Fibroblast of lung (primary cell): ENCODE data around the gene MCM3AP.

Source experiments
- EZH2 ChIP-seq: IDR thresholded peaks from 2 replicates; pipeline ENCODE4 v1.5.1; 2012; ENCODE audit warnings: low read length, control low read depth, mild to moderate bottlenecking; ENCODE audit errors: missing control alignments
- TF ChIP-seq, protein P1 (sequence below), 2 donors: IDR thresholded peaks in 1 of 2; conservative IDR thresholded peaks in 1 of 2; 1 replicate in 1 of 2; 2 replicates in 1 of 2; pipeline ENCODE4 v1.5.1; 2011 to 2012; ENCODE audit warnings: low read length in 2 of 2, control low read depth in 1 of 2, inconsistent platforms in 1 of 2, low read depth in 1 of 2, mild to moderate bottlenecking in 1 of 2

DNA sequence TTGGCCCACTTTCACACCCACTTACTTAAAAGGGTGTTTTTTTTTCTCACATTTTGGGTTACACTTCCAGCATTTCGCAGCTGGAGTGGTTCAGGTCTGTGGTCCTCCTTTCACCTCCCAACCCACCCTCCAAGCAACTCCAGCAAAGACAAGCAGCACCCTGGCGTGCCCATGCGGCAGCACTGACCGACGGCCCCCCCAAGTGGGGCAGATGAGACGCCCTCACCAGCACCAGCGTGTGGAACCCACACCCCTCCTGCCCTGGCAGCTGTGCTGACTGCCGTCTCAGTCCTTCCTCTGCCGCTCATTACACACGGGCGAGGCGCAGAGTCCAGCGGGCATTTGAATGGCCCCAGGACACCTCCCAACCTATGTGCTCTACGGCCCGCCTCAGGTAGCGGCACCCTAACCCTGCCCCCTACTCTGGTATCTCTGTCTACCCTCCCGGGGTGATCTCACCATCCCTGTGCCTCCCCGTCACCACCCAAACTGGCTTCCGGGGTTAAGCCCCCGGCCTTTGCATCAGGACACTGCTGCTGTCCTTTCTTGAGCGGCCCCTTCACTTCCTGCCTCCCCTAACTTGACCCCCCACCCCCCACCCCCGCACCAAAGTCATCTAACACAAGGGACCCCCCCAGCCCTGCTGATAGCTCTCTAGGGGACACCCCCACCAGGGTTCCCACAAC, 67.8 kb downstream of the MCM3AP start:
- TF ChIP-seq, protein P1, sequence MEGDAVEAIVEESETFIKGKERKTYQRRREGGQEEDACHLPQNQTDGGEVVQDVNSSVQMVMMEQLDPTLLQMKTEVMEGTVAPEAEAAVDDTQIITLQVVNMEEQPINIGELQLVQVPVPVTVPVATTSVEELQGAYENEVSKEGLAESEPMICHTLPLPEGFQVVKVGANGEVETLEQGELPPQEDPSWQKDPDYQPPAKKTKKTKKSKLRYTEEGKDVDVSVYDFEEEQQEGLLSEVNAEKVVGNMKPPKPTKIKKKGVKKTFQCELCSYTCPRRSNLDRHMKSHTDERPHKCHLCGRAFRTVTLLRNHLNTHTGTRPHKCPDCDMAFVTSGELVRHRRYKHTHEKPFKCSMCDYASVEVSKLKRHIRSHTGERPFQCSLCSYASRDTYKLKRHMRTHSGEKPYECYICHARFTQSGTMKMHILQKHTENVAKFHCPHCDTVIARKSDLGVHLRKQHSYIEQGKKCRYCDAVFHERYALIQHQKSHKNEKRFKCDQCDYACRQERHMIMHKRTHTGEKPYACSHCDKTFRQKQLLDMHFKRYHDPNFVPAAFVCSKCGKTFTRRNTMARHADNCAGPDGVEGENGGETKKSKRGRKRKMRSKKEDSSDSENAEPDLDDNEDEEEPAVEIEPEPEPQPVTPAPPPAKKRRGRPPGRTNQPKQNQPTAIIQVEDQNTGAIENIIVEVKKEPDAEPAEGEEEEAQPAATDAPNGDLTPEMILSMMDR (conservative IDR thresholded peaks at IDR 0.05 in 1 of 2, IDR thresholded peaks at IDR 0.05 in 1 of 2; ENCODE audit: low read depth in 1 of 2, low read length in 2 of 2) = no peak
- no peak for TF ChIP-seq EZH2
